GM18502 (cell line): ENCODE results near the gene PITRM1.

Source experiments
- ATAC-seq: cut with Tn5 transposase; IDR thresholded peaks from one replicate; pipeline ENCODE4 v1.9.1; 2021; ENCODE audit warnings: mild to moderate bottlenecking; ENCODE audit not compliant: unreplicated experiment, poor library complexity

The PITRM1 gene

GRCh38 chr10:3143366-3143765, 29.2 kb downstream of the PITRM1 start:
- no peak for ATAC-seq

GRCh38 chr10:3142146-3142875, 30.3 kb downstream of the PITRM1 start:
- no peak for ATAC-seq

GRCh38 chr10:3141351-3142005, 31.1 kb downstream of the PITRM1 start:
- no peak for ATAC-seq

- no peak for ATAC-seq
Observed at GRCh38 chr10:3140280-3140679, 32.3 kb downstream of the PITRM1 start.

- ATAC-seq: no peak
Observed at GRCh38 chr10:3139216-3139910, 33.2 kb downstream of the PITRM1 start.

GRCh38 chr10:3137958-3138726, 34.4 kb downstream of the PITRM1 start:
- ATAC-seq: no peak

GRCh38 chr10:3136763-3137611, 35.6 kb downstream of the PITRM1 start:
- ATAC-seq: no peak

GRCh38 chr10:3136336-3136735, 36.2 kb downstream of the PITRM1 start:
- no peak for ATAC-seq

GRCh38 chr10:3135006-3135405, 37.6 kb downstream of the PITRM1 start:
- ATAC-seq: no peak

GRCh38 chr10:3133948-3134347, 38.6 kb downstream of the PITRM1 start:
- ATAC-seq: no peak

GRCh38 chr10:3132036-3133025, 40.3 kb downstream of the PITRM1 start:
- ATAC-seq: no peak

GRCh38 chr10:3131098-3131497, 41.5 kb downstream of the PITRM1 start:
- no peak for ATAC-seq

- no peak for ATAC-seq
Observed at GRCh38 chr10:3129581-3130340, 42.8 kb downstream of the PITRM1 start.

GRCh38 chr10:3128379-3129130, 44.0 kb downstream of the PITRM1 start:
- no peak for ATAC-seq

GRCh38 chr10:3127921-3128320, 44.7 kb downstream of the PITRM1 start:
- ATAC-seq: no peak

- ATAC-seq: no peak
Observed at GRCh38 chr10:3126741-3127346, 45.7 kb downstream of the PITRM1 start.

- ATAC-seq: no peak
Observed at GRCh38 chr10:3126249-3126648, 46.3 kb downstream of the PITRM1 start.
